Activated T-cell treated with anti-CD3 and anti-CD28 coated beads, Interleukin-2, amount 50 U/mL, for 24 hours (primary cell): Measurements from ENCODE around the gene KRT37.
"Not testable (repeated sequence)": the region's sequence is repeated elsewhere in the genome, so short reads cannot be mapped to it uniquely, and the experiment has no call there.

Source experiments
- DNase-seq: peaks from one replicate; pipeline ENCODE4 v3.0.0-alpha.2; 2020
- H3K27ac Mint-ChIP-seq: 2 replicates; pipeline ENCODE4 v1.8.0; 2020; ENCODE audit warnings: mild to moderate bottlenecking, mixed read lengths
- H3K27me3 Mint-ChIP-seq: 2 replicates; pipeline ENCODE4 v1.8.0; 2020; ENCODE audit warnings: mixed read lengths
- H3K36me3 Mint-ChIP-seq: 2 replicates; pipeline ENCODE4 v1.8.0; 2020; ENCODE audit warnings: low read depth, mixed read lengths
- H3K4me1 Mint-ChIP-seq: 2 replicates; pipeline ENCODE4 v1.8.0; 2020; ENCODE audit warnings: low read depth, mixed read lengths
- H3K4me3 Mint-ChIP-seq: 2 replicates; pipeline ENCODE4 v1.8.0; 2020; ENCODE audit warnings: mild to moderate bottlenecking, moderate library complexity, mixed read lengths
- H3K9me3 Mint-ChIP-seq: 2 replicates; pipeline ENCODE4 v1.8.0; 2020; ENCODE audit warnings: mixed read lengths

The KRT37 gene

DNA sequence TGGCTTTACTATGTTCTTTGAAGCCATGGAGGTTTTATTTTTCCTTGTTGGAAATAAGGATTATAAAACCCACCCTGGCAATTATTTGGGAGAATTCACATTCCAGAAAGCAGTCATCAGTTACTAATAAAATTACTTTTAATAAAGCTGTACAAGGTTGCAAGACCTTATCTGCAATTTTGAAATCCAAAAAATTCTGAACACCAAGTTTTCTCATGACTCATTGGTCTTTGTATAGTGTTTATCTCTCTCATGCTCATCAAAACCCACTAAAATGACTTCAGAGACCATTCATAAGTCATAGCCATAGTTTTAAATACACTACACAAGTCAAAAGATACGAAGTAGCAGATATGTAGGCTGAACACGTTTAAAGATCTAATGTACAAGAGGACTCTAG is 22.4 kb upstream of the KRT37 start:
- H3K4me3 Mint-ChIP-seq, result no peak overlapping the region
- H3K27me3 Mint-ChIP-seq, result peaks cover 10% of the 10 kb centered on the region
- no peaks in the 10 kb centered on the region for H3K36me3 Mint-ChIP-seq
- no peaks in the 10 kb centered on the region for H3K9me3 Mint-ChIP-seq
- H3K27ac Mint-ChIP-seq, result no peak overlapping the region
- H3K4me1 Mint-ChIP-seq, result no peaks in the 10 kb centered on the region
- DNase-seq, result no peak

- no peak overlapping the region for H3K4me3 Mint-ChIP-seq
- H3K4me1 Mint-ChIP-seq, result no peaks in the 10 kb centered on the region
- DNase-seq, result no peak
- peaks cover 10% of the 10 kb centered on the region for H3K27me3 Mint-ChIP-seq
- no peaks in the 10 kb centered on the region for H3K9me3 Mint-ChIP-seq
- H3K27ac Mint-ChIP-seq, result no peak overlapping the region
- no peaks in the 10 kb centered on the region for H3K36me3 Mint-ChIP-seq
These were observed 20.3 kb upstream of the KRT37 start for GRCh38 chr17:41444640-41445039.

DNA sequence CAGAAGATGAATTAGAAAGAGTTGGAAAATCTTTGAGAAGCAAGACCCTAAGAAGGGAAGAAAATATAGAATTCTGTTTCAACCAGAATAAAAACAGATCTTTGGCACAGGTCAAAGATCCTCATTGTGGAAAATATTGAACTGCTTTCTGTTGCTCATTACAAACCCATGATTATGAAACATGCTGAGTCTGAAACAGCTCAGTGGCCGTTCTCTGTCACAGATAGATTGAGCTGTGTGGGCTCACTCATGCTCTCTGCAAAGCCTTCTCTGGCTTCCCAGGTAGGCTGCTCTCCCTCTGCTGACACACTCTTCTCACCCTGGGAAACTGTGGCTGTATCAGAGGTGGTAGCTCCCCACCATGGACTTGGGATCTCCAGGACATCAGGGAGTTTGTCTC is 19.8 kb upstream of the KRT37 start:
- Mint-ChIP-seq H3K27me3 (peaks cover 10% of the 10 kb centered on the region), H3K9me3 (no peaks in the 10 kb centered on the region), H3K36me3 (no peaks in the 10 kb centered on the region), H3K27ac (no peak overlapping the region), H3K4me1 (no peaks in the 10 kb centered on the region), H3K4me3 (no peak overlapping the region)
- no peak for DNase-seq

- no peaks in the 10 kb centered on the region for H3K36me3 Mint-ChIP-seq
- no peak overlapping the region for H3K4me3 Mint-ChIP-seq
- H3K9me3 Mint-ChIP-seq, result no peaks in the 10 kb centered on the region
- H3K4me1 Mint-ChIP-seq, result no peaks in the 10 kb centered on the region
- H3K27me3 Mint-ChIP-seq, result peaks cover 8% of the 10 kb centered on the region
- H3K27ac Mint-ChIP-seq, result no peak overlapping the region
- DNase-seq, result no peak
These were observed 18.4 kb upstream of the KRT37 start for GRCh38 chr17:41442739-41443138.

GRCh38 chr17:41440531-41441033 is 16.2 kb upstream of the KRT37 start, which contains the start of gene KRT38:
Gene KRT38, minus strand, starts transcription at chr17:41440983. Its CDS starts 62 bp downstream, at chr17:41440921.
- H3K4me3 Mint-ChIP-seq, result no peak within 1 kb of the TSS
- H3K27me3 Mint-ChIP-seq, result peaks cover 3% of the 10 kb centered on the region
- no peaks in the 10 kb centered on the region for H3K4me1 Mint-ChIP-seq
- H3K36me3 Mint-ChIP-seq, result no peaks in the 10 kb centered on the region
- H3K27ac Mint-ChIP-seq, result no peak within 1 kb of the TSS
- no peaks in the 10 kb centered on the region for H3K9me3 Mint-ChIP-seq
- no peak for DNase-seq

DNA sequence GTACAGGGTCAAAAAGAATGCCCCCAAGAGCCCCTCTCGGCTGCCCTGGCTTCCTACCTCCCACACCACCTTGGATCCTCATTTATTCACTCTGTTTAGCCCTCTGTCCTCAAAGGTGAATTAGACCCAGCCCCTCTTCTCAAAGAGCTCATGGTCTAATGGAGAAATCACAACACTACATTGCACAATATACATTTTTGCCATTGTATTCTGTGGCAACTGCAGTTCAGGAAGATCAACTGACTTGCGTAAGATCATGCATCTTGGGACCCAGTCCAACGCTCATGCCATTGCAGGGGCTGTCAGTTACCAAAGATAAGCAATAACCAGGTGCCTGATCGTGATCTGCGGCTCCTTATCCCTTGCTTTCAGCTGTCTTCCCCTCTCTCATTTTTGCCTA is 15.0 kb upstream of the KRT37 start:
- Mint-ChIP-seq H3K4me3 (no peak overlapping the region), H3K27me3 (peaks cover 3% of the 10 kb centered on the region), H3K9me3 (no peaks in the 10 kb centered on the region), H3K27ac (no peak overlapping the region), H3K4me1 (no peaks in the 10 kb centered on the region), H3K36me3 (no peaks in the 10 kb centered on the region)
- DNase-seq, result no peak

DNA sequence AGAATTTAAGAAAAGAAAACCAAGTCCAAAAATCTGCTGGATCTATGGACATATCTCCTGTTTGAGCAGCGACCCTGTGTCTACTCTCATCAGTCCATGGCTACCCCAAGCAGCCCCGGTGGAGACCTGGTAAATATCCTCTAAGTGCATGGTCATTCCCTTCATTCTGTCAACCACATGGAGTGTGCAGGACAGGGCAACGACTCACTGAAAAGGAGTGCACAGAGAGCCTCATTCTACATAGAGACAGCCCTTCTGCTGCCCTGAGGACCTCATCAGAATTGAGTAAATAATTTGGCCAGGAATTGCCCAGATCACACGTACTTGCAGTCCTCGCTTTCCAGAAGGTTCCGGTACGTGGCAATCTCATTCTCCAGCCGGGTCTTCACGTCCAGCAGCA is 13.4 kb upstream of the KRT37 start:
- DNase-seq, result no peak
- peaks cover 3% of the 10 kb centered on the region for H3K27me3 Mint-ChIP-seq
- no peaks in the 10 kb centered on the region for H3K4me1 Mint-ChIP-seq
- H3K36me3 Mint-ChIP-seq, result no peaks in the 10 kb centered on the region
- H3K27ac Mint-ChIP-seq, result no peak overlapping the region
- no peaks in the 10 kb centered on the region for H3K9me3 Mint-ChIP-seq
- H3K4me3 Mint-ChIP-seq, result no peak overlapping the region

- Mint-ChIP-seq H3K27ac (no peak overlapping the region), H3K36me3 (no peaks in the 10 kb centered on the region), H3K4me3 (no peak overlapping the region), H3K4me1 (no peaks in the 10 kb centered on the region), H3K9me3 (no peaks in the 10 kb centered on the region), H3K27me3 (peaks cover 3% of the 10 kb centered on the region)
- DNase-seq, result no peak
These were observed 12.9 kb upstream of the KRT37 start for GRCh38 chr17:41437254-41437653.

- H3K4me1 Mint-ChIP-seq, result no peaks in the 10 kb centered on the region
- no peaks in the 10 kb centered on the region for H3K9me3 Mint-ChIP-seq
- H3K4me3 Mint-ChIP-seq, result no peak overlapping the region
- no peaks in the 10 kb centered on the region for H3K27me3 Mint-ChIP-seq
- no peak for DNase-seq
- no peaks in the 10 kb centered on the region for H3K36me3 Mint-ChIP-seq
- H3K27ac Mint-ChIP-seq, result no peak overlapping the region
These were observed 10.0 kb upstream of the KRT37 start for GRCh38 chr17:41434415-41434814.

GRCh38 chr17:41434005-41434404 is 9.6 kb upstream of the KRT37 start:
- no peak overlapping the region for H3K27ac Mint-ChIP-seq
- H3K27me3 Mint-ChIP-seq, result no peaks in the 10 kb centered on the region
- H3K36me3 Mint-ChIP-seq, result no peaks in the 10 kb centered on the region
- no peaks in the 10 kb centered on the region for H3K9me3 Mint-ChIP-seq
- H3K4me1 Mint-ChIP-seq, result no peaks in the 10 kb centered on the region
- no peak for DNase-seq
- H3K4me3 Mint-ChIP-seq, result no peak overlapping the region

GRCh38 chr17:41433586-41433985 is 9.2 kb upstream of the KRT37 start:
- no peaks in the 10 kb centered on the region for H3K4me1 Mint-ChIP-seq
- no peaks in the 10 kb centered on the region for H3K36me3 Mint-ChIP-seq
- H3K4me3 Mint-ChIP-seq, result no peak overlapping the region
- no peaks in the 10 kb centered on the region for H3K27me3 Mint-ChIP-seq
- DNase-seq, result no peak
- H3K27ac Mint-ChIP-seq, result no peak overlapping the region
- no peaks in the 10 kb centered on the region for H3K9me3 Mint-ChIP-seq

GRCh38 chr17:41430376-41430775 is 6.0 kb upstream of the KRT37 start:
- not testable (repeated sequence) for DNase-seq, H3K36me3 Mint-ChIP-seq, H3K4me1 Mint-ChIP-seq, H3K4me3 Mint-ChIP-seq, H3K27me3 Mint-ChIP-seq, H3K9me3 Mint-ChIP-seq, H3K27ac Mint-ChIP-seq

DNA sequence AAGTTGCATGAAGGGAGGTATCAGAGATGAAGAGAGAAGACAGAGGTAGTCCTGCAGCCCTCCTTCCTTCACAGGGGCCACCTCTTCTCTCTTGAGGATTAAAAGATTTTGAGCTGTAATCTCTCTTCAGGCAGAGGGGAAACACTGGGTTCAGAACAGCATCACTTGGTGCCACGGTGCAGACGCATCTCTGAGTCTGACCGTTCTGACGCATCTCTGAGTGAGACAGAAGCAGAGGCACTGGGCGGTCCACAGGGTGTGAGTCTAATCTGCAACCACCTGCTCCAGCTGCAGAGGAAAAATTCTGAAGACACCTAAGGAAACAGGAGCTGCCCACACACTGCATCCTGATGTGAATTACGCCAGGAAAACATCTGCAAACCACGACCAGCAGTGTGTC is 5.3 kb upstream of the KRT37 start:
- Mint-ChIP-seq H3K36me3 (no peaks in the 10 kb centered on the region), H3K4me3 (no peak overlapping the region), H3K27me3 (no peaks in the 10 kb centered on the region), H3K27ac (no peak overlapping the region), H3K9me3 (no peaks in the 10 kb centered on the region), H3K4me1 (no peaks in the 10 kb centered on the region)
- DNase-seq, result no peak

DNA sequence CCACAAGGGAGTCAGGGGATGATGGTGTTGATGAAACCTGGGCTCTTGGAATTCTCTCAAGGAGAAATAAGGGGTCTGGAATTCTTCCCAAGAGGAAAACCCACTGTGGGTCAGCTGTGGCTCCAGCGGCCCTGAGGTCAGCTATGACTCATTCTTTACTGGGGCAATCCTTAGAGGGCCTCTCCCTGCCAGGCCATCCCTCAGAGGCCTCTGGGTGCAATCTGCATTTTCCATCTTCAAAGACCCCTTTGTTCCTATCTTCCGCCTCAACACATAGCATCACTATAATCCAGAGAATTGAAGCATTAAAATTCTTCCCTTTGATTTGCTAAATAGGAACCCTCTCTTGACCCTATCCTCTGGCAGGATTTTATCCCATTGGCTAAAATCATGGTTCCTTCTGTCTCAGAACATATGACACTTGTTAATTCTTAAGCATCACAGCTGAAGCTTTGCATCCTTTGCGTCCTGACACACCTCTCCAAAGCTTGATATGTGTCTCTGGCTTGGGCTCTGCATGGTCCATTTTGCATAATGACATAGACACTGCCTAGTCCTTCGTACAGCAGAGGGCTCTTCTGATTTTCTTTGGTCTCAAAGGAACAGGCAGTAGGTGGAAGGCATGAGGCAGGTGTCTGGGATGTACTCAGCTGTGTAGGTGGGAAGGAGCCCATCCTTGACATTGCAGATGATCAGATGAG is 4.4 kb upstream of the KRT37 start:
- DNase-seq, result no peak
- no peaks in the 10 kb centered on the region for H3K9me3 Mint-ChIP-seq
- H3K27ac Mint-ChIP-seq, result no peak overlapping the region
- H3K4me3 Mint-ChIP-seq, result no peak overlapping the region
- H3K4me1 Mint-ChIP-seq, result no peaks in the 10 kb centered on the region
- no peaks in the 10 kb centered on the region for H3K27me3 Mint-ChIP-seq
- no peaks in the 10 kb centered on the region for H3K36me3 Mint-ChIP-seq

DNA sequence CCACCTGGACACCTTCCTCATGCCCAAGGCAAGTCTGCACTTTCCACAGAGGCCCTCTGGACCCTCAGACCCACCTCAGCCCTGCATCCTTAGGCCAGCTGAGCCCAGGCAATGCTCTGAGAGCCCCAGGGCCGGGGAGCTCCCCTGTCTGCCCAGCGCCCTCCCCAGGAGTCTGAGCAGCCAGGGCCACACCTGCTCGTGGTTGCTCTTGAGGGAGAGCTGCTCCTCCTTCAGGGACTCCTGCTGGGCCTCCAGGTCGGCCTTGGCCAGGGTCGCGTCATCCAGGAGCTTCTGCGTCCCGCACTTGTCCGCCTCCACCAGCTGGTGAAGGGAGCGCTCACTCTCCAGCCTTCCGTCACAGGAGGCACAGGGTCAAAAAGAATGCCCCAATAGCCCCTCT is 1.8 kb downstream of the KRT37 start:
- H3K27me3 Mint-ChIP-seq, H3K36me3 Mint-ChIP-seq, H3K4me3 Mint-ChIP-seq, H3K27ac Mint-ChIP-seq, H3K9me3 Mint-ChIP-seq, H3K4me1 Mint-ChIP-seq, DNase-seq: not testable (repeated sequence)

- H3K4me1 Mint-ChIP-seq, result peaks cover 1% of the 10 kb centered on the region
- H3K27me3 Mint-ChIP-seq, result no peaks in the 10 kb centered on the region
- no peak overlapping the region for H3K27ac Mint-ChIP-seq
- H3K4me3 Mint-ChIP-seq, result no peak overlapping the region
- H3K36me3 Mint-ChIP-seq, result no peaks in the 10 kb centered on the region
- H3K9me3 Mint-ChIP-seq, result no peaks in the 10 kb centered on the region
- no peak for DNase-seq
These were observed 2.8 kb downstream of the KRT37 start for GRCh38 chr17:41421617-41422016.
